Measurements from ENCODE around the gene MPO.
A peak's percentile ranks its signal among the peaks of the same experiment; 100 is the strongest.

Gene MPO, protein sequence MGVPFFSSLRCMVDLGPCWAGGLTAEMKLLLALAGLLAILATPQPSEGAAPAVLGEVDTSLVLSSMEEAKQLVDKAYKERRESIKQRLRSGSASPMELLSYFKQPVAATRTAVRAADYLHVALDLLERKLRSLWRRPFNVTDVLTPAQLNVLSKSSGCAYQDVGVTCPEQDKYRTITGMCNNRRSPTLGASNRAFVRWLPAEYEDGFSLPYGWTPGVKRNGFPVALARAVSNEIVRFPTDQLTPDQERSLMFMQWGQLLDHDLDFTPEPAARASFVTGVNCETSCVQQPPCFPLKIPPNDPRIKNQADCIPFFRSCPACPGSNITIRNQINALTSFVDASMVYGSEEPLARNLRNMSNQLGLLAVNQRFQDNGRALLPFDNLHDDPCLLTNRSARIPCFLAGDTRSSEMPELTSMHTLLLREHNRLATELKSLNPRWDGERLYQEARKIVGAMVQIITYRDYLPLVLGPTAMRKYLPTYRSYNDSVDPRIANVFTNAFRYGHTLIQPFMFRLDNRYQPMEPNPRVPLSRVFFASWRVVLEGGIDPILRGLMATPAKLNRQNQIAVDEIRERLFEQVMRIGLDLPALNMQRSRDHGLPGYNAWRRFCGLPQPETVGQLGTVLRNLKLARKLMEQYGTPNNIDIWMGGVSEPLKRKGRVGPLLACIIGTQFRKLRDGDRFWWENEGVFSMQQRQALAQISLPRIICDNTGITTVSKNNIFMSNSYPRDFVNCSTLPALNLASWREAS

DNA sequence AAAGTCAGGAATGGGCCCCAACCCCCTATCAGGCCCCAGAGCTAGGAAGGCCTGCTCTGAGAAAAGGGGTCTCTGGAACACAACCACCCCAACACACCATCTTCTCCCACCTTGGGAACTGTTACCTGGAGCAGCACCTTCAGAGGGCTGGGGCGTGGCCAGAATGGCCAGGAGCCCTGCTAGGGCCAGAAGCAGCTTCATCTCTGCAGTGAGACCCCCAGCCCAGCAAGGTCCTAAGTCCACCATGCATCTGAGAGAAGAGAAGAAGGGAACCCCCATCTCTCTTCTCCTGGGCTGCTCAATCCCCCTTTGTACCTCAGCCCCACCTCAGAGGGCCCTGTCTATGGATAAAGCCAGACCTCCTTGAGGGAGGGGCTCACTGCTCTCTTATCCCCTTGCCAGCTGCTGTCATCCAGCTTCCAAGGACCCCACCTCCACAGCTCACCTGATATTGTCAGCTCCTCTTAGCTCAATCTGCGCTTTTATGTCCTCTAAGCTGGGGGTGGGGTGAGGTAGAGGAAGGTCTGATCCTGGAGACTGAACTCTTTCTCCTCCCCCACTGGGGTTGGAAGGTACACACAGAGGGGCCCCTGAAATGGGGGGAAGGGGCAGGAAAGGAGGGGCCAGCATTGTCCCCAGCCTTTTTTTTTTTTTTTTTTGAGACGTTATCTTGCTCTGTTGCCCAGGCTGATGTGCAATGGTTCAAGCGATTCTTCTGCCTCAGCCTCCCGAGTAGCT is at the start of gene MPO:
MPO (minus strand) TSS at position 456 of the 738 bp plus-strand sequence; CDS start at position 279, 177 bp downstream.
- TF ChIP-seq CTCF (IDR thresholded peaks at IDR 0.05; ENCODE audit: low read depth, low read length): no peak
- DNase-seq (ENCODE audit: low read depth, low spot score): no peak
- no peak within 1 kb of the TSS for H3K4me3 ChIP-seq (ENCODE audit: low read depth, low read length)
- in situ Hi-C loops (cut with HindIII; ENCODE audit: low sequenced_read_pairs): no loop called here

DNA sequence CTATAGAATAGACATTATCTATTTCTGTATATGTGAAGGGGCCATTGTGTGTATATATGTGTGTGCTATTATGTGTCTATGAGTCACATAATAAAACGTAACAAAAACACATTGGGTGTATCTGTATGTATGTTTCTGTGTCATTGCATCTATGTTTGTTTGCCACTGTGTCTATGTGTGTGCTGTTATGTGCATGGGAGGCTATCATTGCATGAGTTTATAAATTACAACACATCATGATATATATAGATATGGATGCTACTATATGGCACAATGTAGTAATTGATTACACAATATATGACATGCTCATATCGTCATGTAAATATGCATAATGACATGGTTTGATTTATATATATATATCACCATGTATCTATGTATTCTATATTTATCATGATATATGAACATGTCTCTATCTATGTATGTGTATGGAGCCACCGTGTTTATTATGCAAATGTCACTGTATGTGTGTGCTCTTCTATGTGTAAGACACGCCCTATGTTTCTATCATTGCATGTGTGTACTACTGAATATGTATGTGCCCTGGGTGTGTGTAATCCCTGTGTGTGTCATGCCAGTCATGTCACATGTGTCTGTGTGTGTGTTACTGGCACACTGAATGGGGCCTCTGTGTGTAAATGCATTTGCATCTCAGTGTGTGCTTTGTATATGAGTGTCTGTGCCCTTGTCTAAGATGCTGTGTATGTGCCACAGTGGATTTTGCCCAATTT is 49.2 kb upstream of the MPO start:
- DNase-seq (ENCODE audit: low read depth, low spot score): no peak
- no peak for TF ChIP-seq CTCF (IDR thresholded peaks at IDR 0.05; ENCODE audit: low read depth, low read length)

DNA sequence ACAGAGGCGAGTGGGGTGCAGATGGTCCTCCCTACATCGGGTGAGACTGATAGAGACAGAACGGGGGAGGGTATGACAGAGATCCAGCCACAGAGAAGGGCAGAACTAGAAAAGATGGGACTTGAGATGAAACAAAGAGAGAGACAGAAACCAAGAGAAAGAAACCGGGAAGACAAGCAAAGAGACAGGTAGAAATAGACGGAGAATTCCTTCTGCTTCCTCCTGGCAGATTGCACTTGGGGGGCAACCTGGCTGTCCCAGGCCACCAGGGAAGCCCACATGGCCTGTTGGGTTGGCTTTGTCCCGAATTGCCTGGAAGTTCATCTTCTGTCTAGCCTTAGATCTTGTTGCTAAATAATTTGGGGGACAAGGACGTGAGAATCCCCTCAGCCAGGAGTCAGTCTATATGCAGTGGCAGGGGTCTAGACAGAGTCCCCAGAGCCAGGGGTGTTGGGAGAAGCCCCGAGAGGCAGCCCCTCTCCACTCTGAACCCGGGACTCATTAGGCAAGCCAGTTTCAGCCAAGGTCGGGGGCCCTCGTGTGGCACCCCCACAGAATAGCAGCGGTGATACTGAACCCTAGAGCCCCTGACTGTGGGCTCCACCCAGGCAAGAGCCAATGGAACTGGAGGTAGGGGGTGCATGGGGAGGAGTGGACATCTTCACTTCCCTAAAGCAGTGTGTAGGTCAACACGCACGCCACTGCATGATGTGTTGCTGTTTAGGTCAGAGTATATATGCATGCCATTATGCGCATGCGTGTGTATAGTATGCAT is 48.5 kb upstream of the MPO start:
- TF ChIP-seq CTCF (IDR thresholded peaks at IDR 0.05; ENCODE audit: low read depth, low read length): peak; percentile 29
- H3K4me3 ChIP-seq (ENCODE audit: low read depth, low read length): no peak overlapping the region
- no peak for DNase-seq (ENCODE audit: low read depth, low spot score)
- in situ Hi-C loops (cut with HindIII; ENCODE audit: low sequenced_read_pairs): no loop called here

More for the DNA sequence above, 49.2 kb upstream of the MPO start:
- in situ Hi-C loops (cut with HindIII; ENCODE audit: low sequenced_read_pairs): no loop called here
- H3K4me3 ChIP-seq (ENCODE audit: low read depth, low read length): no peak overlapping the region

GRCh38 chr17:58328195-58329034 is 47.7 kb upstream of the MPO start, which contains the start of gene TSPOAP1:
TSS of gene TSPOAP1 (minus strand) at chr17:58328795. CDS start at chr17:58327920, 875 bp downstream.
- in situ Hi-C loops (cut with HindIII; ENCODE audit: low sequenced_read_pairs): no loop called here
- DNase-seq (ENCODE audit: low read depth, low spot score): no peak
- TF ChIP-seq CTCF (IDR thresholded peaks at IDR 0.05; ENCODE audit: low read depth, low read length): no peak
- no peak within 1 kb of the TSS for H3K4me3 ChIP-seq (ENCODE audit: low read depth, low read length)

GRCh38 chr17:58327363-58328194 is 46.8 kb upstream of the MPO start:
- no peak overlapping the region for H3K4me3 ChIP-seq (ENCODE audit: low read depth, low read length)
- in situ Hi-C loops (cut with HindIII; ENCODE audit: low sequenced_read_pairs): no loop called here
- DNase-seq (ENCODE audit: low read depth, low spot score): no peak
- TF ChIP-seq CTCF (IDR thresholded peaks at IDR 0.05; ENCODE audit: low read depth, low read length): no peak

Measured in astrocyte of the spinal cord (primary cell).